Muscle of leg (tissue), 11 donors: ENCODE data around the gene KCNJ6. TPM values are rescaled to one million over a fixed set of nuclear protein-coding genes. Genes with fewer than 3 reads are reported as not detected.

ENCODE experiments used
- DNase-seq: peaks from one replicate; pipeline ENCODE4 v3.0.0; 2013
- H3K27ac ChIP-seq: one replicate; pipeline ENCODE4 v1.5.1; 2013; ENCODE audit warnings: mild to moderate bottlenecking, low read length, control low read depth
- H3K27me3 ChIP-seq: one replicate; pipeline ENCODE4 v1.6.1; 2013; ENCODE audit warnings: low read length; ENCODE audit not compliant: control insufficient read depth, insufficient read depth
- H3K36me3 ChIP-seq: one replicate; pipeline ENCODE4 v1.6.1; 2013; ENCODE audit warnings: low read length; ENCODE audit not compliant: control insufficient read depth, insufficient read depth
- H3K4me1 ChIP-seq: one replicate; pipeline ENCODE4 v1.6.1; 2013; ENCODE audit warnings: low read length; ENCODE audit not compliant: control insufficient read depth, insufficient read depth
- H3K4me3 ChIP-seq: one replicate; pipeline ENCODE4 v1.5.1; 2013; ENCODE audit warnings: low read length, control low read depth
- H3K9me3 ChIP-seq: replicated peaks from 2 replicates; pipeline ENCODE4 v1.6.1; 2013; ENCODE audit warnings: low read depth, low read length; ENCODE audit not compliant: control insufficient read depth
- WGBS: methylation state at CpG from one replicate; pipeline ENCODE4 v1.1.5; 2013; ENCODE audit warnings: missing lambda C conversion rate; ENCODE audit not compliant: insufficient coverage; 5-methylcytosine and 5-hydroxymethylcytosine counted together
- polyA plus RNA-seq, 8 donors: library from polyadenylated mRNA; unstranded; fragments of 120-200 nt; gene quantifications; one replicate each; pipeline versions ENCODE4 v1.2.1 to v1.2.3, GENCODE V29; 2013; ENCODE audit warnings: inconsistent platforms in 1 of 8, low replicate concordance in 1 of 8; ENCODE audit not compliant: insufficient read length in 8 of 8, insufficient read depth in 1 of 8
- total RNA-seq: library from RNA; stranded (reverse); fragments of 120-200 nt; gene quantifications from one replicate; pipeline ENCODE4 v1.2.4, GENCODE V29; 2013

The KCNJ6 gene
- total and polyA plus RNA-seq, 9 donors = 0.81 to 2.1 (median 1.2) TPM

DNA sequence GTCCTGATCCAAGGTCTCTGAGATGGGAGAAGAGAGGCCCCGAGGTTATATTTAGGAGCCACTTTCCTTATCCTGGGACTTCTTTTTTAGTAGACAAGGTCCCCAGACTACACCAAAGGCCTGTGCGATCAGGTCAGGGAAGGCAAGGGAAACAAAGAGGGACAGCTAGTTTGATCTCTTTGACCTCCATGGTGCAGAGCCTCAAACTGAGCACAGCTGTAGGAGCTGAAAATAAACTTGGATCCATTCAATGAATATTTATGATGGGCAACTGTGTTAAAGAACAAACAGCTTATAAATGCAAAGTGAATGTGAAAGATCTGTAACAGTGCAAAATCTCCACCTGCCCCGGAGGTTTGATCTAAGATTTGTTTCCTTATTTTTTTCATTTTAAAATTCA is 293.1 kb downstream of the KCNJ6 start:
- no CpG with 5 or more reads among the region's 3 CpGs for WGBS
- peak overlapping the region; percentile 75 for H3K27ac ChIP-seq
- DNase-seq = peak; percentile 30

DNA sequence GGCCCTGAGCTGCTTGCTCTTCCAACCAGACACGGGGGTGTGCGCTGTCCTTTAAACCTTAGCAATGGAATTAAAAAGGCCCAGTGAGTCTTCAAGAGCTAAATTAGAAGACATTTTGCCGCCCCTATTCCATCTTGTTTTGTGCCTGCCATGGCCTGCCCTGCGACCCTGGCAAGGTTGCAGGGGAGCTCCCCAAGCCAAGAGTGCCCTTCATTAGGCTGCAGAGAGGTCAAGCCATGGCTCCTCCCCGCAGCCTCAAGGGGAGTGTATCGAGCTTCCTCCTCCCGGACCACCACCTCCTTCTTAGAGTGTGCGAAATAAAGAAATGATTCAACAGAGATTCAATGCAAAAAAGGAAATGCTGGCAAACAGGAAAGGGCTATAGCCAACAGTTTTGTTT is 293.5 kb downstream of the KCNJ6 start:
- Histone ChIP-seq H3K27ac (peak overlapping the region; percentile 75), H3K4me3 (no peak overlapping the region), H3K36me3 (no peaks in the 10 kb centered on the region), H3K9me3 (no peaks in the 10 kb centered on the region), H3K27me3 (no peaks in the 10 kb centered on the region), H3K4me1 (peaks cover 18% of the 10 kb centered on the region)
- WGBS = 86% methylated on average over 5 of the region's 8 CpGs
- no peak for DNase-seq

More for the DNA sequence above, 293.1 kb downstream of the KCNJ6 start:
- no peak overlapping the region for H3K4me3 ChIP-seq
- no peaks in the 10 kb centered on the region for H3K27me3 ChIP-seq
- peaks cover 18% of the 10 kb centered on the region for H3K4me1 ChIP-seq
- no peaks in the 10 kb centered on the region for H3K9me3 ChIP-seq
- no peaks in the 10 kb centered on the region for H3K36me3 ChIP-seq

DNA sequence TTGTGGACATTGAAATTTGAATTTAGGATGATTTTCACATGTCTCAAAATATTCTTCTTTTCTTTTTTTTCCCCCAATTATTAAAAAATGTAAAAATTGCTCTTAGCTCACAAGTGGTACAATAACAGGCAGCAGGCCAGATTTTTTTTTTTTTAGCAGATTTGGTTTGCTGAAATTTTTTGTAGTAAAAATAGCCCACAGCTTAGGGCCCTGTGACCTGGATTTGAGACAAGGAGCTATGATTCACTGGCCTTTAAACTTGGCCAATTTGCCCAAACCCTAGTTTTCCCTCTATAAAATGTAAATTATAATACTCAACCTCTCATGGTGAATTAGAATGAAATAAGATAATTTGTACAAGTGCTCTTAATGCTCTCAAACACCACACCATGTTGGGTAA is 295.9 kb downstream of the KCNJ6 start:
- Histone ChIP-seq H3K9me3 (no peaks in the 10 kb centered on the region), H3K4me1 (peaks cover 11% of the 10 kb centered on the region), H3K27ac (no peak overlapping the region), H3K36me3 (no peaks in the 10 kb centered on the region), H3K4me3 (no peak overlapping the region), H3K27me3 (no peaks in the 10 kb centered on the region)
- no peak for DNase-seq

DNA sequence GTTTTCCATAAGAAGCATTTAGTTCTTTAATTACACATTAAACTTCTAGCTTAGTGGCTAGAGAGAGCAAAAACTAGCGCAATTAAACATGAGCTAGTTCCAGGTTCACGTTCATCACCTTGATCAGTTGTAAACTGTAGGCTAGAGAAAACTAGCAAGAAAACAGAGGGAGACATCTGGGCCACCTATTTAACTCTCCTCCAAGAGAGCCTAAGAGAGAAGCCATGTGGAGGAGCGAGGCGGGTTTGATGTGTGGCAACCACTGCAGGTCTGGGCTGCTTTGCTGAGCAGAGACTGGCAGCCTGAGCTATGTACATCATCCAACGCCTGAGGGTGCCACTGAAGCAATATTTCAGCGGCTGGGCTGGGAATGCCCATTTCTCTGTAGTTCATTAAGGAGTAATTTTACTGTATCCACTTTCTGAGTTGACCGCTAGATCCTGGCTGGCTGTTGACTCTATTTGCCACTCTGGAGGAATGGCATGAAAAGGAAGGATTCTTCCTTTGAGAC is 296.7 kb downstream of the KCNJ6 start:
- no peaks in the 10 kb centered on the region for H3K27me3 ChIP-seq
- no peak for DNase-seq
- H3K4me3 ChIP-seq = no peak overlapping the region
- H3K36me3 ChIP-seq = no peaks in the 10 kb centered on the region
- WGBS = 88% methylated on average over 5 of the region's 7 CpGs
- H3K4me1 ChIP-seq = peaks cover 8% of the 10 kb centered on the region
- H3K27ac ChIP-seq = no peak overlapping the region
- no peaks in the 10 kb centered on the region for H3K9me3 ChIP-seq

DNA sequence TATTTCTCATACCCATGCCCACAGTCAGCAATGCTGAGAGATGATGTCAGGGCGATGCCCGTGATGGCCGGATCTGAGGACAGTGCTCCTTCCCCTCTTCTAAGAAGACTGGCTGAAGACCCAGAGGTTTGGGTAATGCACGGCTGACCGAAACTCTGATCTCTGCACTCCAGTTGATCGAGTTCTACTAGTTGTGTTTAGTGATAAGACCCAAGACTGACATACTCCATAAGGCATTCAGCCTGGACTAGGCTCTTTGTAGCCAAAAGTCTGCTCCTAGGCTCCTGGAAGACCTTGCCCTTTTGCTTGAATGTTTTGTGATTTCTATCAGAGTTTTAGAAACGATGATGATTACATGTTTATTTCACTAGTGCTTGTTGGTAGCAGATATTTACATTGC is 298.2 kb downstream of the KCNJ6 start:
- WGBS = no CpG with 5 or more reads among the region's 7 CpGs

DNA sequence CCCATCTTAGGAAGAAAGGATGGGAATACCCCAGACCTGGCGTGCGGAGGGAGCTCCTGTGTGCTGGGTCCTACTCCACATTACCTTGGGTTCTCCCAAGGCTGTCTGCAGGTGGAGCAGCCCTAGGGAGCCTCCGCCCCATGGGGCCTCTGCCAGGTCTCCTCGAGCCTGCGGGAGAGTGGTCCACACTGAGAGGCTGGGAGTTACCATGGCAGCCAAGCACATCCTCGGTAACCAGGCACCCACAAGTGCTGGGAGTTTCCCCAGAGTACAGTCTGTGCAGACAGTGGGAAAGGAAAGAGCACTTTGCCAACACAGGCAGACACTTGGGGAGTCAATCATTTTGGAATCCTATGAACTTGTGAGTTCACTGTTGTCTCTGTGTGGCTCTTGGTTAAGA is 300.3 kb downstream of the KCNJ6 start:
- Histone ChIP-seq H3K27me3 (no peaks in the 10 kb centered on the region), H3K36me3 (no peaks in the 10 kb centered on the region), H3K4me1 (no peaks in the 10 kb centered on the region), H3K9me3 (no peaks in the 10 kb centered on the region), H3K27ac (no peak overlapping the region), H3K4me3 (no peak overlapping the region)
- DNase-seq = no peak
- 90% methylated on average over 2 of the region's 6 CpGs for WGBS

More for the DNA sequence above, 298.2 kb downstream of the KCNJ6 start:
- Histone ChIP-seq H3K27ac (no peak overlapping the region), H3K9me3 (no peaks in the 10 kb centered on the region), H3K36me3 (no peaks in the 10 kb centered on the region), H3K27me3 (no peaks in the 10 kb centered on the region), H3K4me1 (peaks cover 6% of the 10 kb centered on the region), H3K4me3 (no peak overlapping the region)
- no peak for DNase-seq

DNA sequence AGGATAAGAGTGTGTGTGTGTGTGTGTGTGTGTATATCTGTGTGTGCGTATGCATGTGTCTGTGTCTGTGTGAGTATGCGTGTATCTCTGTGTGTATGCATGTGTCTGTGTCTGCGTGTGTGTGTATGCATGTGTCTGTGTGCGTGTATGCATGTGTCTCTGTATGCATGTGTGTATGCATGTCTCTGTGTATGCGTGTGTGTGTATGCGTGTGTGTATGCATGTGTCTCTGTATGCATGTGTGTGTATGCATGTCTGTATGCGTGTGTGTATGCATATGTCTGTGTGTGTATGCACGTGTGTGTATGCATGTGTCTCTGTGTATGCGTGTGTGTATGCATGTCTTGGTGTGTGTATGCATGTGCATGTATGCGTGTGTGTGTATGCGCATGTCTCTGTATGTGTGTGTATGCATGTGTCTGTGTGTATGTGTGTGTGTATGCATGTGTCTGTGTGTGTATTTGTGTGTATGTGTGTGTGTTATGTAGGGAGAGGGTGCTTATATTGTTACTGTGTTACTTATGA is 301.8 kb downstream of the KCNJ6 start:
- H3K9me3 ChIP-seq = no peaks in the 10 kb centered on the region
- 98% methylated on average over 9 of the region's 11 CpGs for WGBS
- DNase-seq = no peak
- no peaks in the 10 kb centered on the region for H3K27me3 ChIP-seq
- H3K27ac ChIP-seq = no peak overlapping the region
- no peaks in the 10 kb centered on the region for H3K4me1 ChIP-seq
- no peaks in the 10 kb centered on the region for H3K36me3 ChIP-seq
- H3K4me3 ChIP-seq = no peak overlapping the region

DNA sequence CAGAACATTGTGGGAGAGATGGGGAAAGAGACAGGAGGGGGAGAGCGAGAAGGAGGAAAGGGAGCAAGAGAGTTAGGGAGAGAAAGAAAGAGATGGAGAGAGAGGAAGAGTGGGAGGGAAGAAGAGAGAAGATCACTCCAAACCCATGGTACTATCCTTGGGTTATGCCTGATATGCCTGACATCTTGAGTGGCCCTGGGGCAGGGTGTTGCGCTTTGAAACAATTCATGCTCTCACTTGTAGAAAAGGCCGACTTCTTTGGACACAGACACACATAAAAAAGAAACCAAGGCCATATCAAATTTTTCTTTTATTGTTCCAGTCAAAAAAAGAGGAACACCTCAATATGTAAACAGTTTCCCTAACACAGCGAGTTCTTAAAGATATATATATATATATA is 309.2 kb downstream of the KCNJ6 start:
- H3K4me3 ChIP-seq = no peak overlapping the region
- no peaks in the 10 kb centered on the region for H3K27me3 ChIP-seq
- H3K36me3 ChIP-seq = no peaks in the 10 kb centered on the region
- peaks cover 8% of the 10 kb centered on the region for H3K4me1 ChIP-seq
- no peak overlapping the region for H3K27ac ChIP-seq
- no peak for DNase-seq
- WGBS = 0% methylated on average over 1 of the region's 4 CpGs
- no peaks in the 10 kb centered on the region for H3K9me3 ChIP-seq

DNA sequence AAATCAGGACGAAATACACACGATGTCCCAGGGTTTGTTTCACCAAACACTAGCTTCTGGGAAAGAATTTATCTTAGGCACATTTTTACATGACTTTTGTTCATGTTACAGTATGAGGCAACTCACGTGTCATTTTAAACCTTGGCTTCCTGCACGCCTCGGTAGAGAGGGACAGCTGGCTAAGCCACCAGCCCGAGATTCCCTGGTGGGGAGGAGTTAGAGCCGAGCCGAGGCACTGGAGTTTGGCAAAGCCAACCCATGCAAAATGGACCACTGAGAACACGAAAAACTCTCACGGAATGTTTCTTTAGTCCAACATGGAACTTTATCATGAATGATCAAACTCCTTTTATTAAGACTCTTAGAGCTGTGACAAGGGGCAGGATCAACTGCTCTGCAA is 309.7 kb downstream of the KCNJ6 start:
- 67% methylated on average over 4 of the region's 10 CpGs for WGBS
- no peaks in the 10 kb centered on the region for H3K9me3 ChIP-seq
- H3K4me3 ChIP-seq = no peak overlapping the region
- H3K36me3 ChIP-seq = no peaks in the 10 kb centered on the region
- peak; percentile 42 for DNase-seq
- H3K4me1 ChIP-seq = peaks cover 8% of the 10 kb centered on the region
- H3K27me3 ChIP-seq = no peaks in the 10 kb centered on the region
- H3K27ac ChIP-seq = no peak overlapping the region

DNA sequence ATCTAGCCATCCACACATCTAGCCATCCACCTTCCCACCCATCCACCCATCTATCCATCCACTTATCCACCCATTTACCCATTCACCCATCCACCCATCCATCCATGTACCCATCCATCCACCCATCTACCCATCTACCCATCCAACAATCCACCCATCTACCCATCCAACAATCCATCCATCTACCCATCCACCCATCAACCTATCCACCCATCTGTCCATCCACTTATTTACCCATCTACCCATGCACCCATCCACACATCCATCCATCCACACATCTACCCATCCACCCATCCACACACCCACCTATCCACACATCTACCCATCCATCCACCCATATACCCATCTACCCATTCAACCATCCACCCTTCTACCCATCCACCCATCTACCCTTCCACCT is 311.3 kb downstream of the KCNJ6 start:
- no peaks in the 10 kb centered on the region for H3K27me3 ChIP-seq
- H3K9me3 ChIP-seq = no peaks in the 10 kb centered on the region
- H3K4me3 ChIP-seq = no peak overlapping the region
- no peak overlapping the region for H3K27ac ChIP-seq
- H3K36me3 ChIP-seq = no peaks in the 10 kb centered on the region
- DNase-seq = no peak
- H3K4me1 ChIP-seq = peaks cover 8% of the 10 kb centered on the region

DNA sequence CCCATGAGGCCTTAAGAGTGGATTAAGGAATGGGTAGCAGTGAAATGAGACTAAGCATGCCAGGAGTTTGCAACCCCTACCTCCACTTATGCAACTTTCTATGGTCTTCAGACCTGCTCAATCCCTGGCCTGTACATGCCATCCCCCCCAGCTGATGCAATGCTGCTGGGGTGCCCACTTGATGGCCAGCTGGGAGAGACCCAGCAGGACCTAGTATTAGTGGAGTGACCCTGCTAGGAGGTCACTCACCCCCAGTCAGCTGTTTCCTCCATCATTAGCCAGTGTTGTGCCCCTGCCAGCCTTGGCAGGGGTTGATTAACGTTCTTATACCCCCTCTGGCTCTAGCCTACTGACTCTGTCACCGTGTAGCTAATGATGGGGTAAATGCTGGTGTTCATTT is 313.1 kb downstream of the KCNJ6 start:
- no peak for DNase-seq
- no CpG with 5 or more reads among the region's 2 CpGs for WGBS
- Histone ChIP-seq H3K36me3 (no peaks in the 10 kb centered on the region), H3K27ac (no peak overlapping the region), H3K27me3 (no peaks in the 10 kb centered on the region), H3K4me1 (peaks cover 8% of the 10 kb centered on the region), H3K4me3 (no peak overlapping the region), H3K9me3 (no peaks in the 10 kb centered on the region)
